Endothelial cell of umbilical vein (primary cell): ENCODE data around the gene COL15A1. TPM values are rescaled to one million over a fixed set of nuclear protein-coding genes. Genes with fewer than 3 reads are reported as not detected.

ENCODE experiments used
- BruUV-seq: library from RNA; stranded (reverse); fragments of 400-500 nt; replicated peaks from 2 replicates; lab custom pipeline; 2021; lab: Mats Ljungman, UMichigan
- CTCF ChIA-PET: fragments of 300-600, 350-600 bp; sonication (Branson Sonifier 250); formaldehyde crosslinking; loops from one replicate; lab custom pipeline; 2021; ENCODE audit warnings: antibody characterized with exemption, inconsistent platforms; lab: Charles Lee
- POLR2A ChIA-PET: fragments of 300-600, 350-600 bp; sonication (Branson Sonifier 250); formaldehyde crosslinking; loops from one replicate; lab custom pipeline; 2021; ENCODE audit warnings: antibody characterized with exemption, inconsistent platforms; lab: Charles Lee
- DNase-seq: peaks from one replicate; pipeline ENCODE4 v3.0.0-alpha.2; 2011; ENCODE audit warnings: low read depth, low spot score
- FAIRE-seq: peaks from 2 replicates; lab custom pipeline; 2011; peaks lifted over from hg19 to GRCh38; lab: Jason Lieb, UNC
- H2AFZ ChIP-seq: 2 replicates; pipeline ENCODE4 v1.6.0; 2012; ENCODE audit warnings: low read depth, low read length, control low read depth, inconsistent platforms
- H3K27ac ChIP-seq: 2 replicates; pipeline ENCODE4 v1.5.1; 2011; ENCODE audit warnings: low read depth, mild to moderate bottlenecking, control low read depth, low read length, moderate library complexity; ENCODE audit not compliant: insufficient read depth
- H3K27me3 ChIP-seq, 2 experiments: 2 replicates each; pipeline versions ENCODE4 v1.6.0 to v1.6.1; 2011; ENCODE audit warnings: low read length in 2 of 2, mixed read lengths in 1 of 2; ENCODE audit not compliant: control insufficient read depth in 2 of 2, insufficient read depth in 2 of 2
- H3K36me3 ChIP-seq, 2 experiments: 2 replicates in 1 of 2; 3 replicates in 1 of 2; pipeline ENCODE4 v1.5.1; 2011; ENCODE audit warnings: low read length in 2 of 2, mild to moderate bottlenecking in 1 of 2, moderate library complexity in 1 of 2; ENCODE audit not compliant: control insufficient read depth in 2 of 2, insufficient read depth in 2 of 2; ENCODE audit errors: extremely low read depth in 1 of 2
- H3K4me1 ChIP-seq: 3 replicates; pipeline ENCODE4 v1.5.1; 2011; ENCODE audit warnings: mild to moderate bottlenecking, low read length; ENCODE audit not compliant: control insufficient read depth, insufficient read depth; ENCODE audit errors: extremely low read depth
- H3K4me2 ChIP-seq: 2 replicates; pipeline ENCODE4 v1.6.1; 2011; ENCODE audit warnings: low read length, control low read depth, mixed read lengths; ENCODE audit not compliant: insufficient read depth
- H3K4me3 ChIP-seq, 3 experiments: fragments of 200-600 bp in 1 of 3; sonication (generic), shearing (Covaris generic) in 1 of 3; replicated peaks in 1 of 3; 2 replicates each; pipeline ENCODE4 v1.5.1; 2011 to 2016; ENCODE audit warnings: control low read depth in 3 of 3, low read length in 3 of 3, mild to moderate bottlenecking in 2 of 3, inconsistent platforms in 1 of 3, low read depth in 1 of 3, moderate library complexity in 1 of 3; ENCODE audit not compliant: insufficient read depth in 1 of 3
- H3K79me2 ChIP-seq: 2 replicates; pipeline ENCODE4 v1.6.0; 2012; ENCODE audit warnings: low read length, inconsistent platforms; ENCODE audit not compliant: control insufficient read depth, insufficient read depth
- H3K9ac ChIP-seq: replicated peaks from 2 replicates; pipeline ENCODE3; 2011; ENCODE audit warnings: low read length, control low read depth; ENCODE audit not compliant: insufficient read depth; ENCODE audit errors: extremely low read depth
- H3K9me1 ChIP-seq: replicated peaks from 3 replicates; pipeline ENCODE4 v1.6.0; 2011; ENCODE audit warnings: mild to moderate bottlenecking, low read length; ENCODE audit not compliant: control insufficient read depth, insufficient read depth; ENCODE audit errors: extremely low read depth
- H3K9me3 ChIP-seq: replicated peaks from 2 replicates; pipeline ENCODE4 v1.5.1; 2012; ENCODE audit warnings: low read length, inconsistent platforms; ENCODE audit not compliant: control insufficient read depth, insufficient read depth
- H4K20me1 ChIP-seq: replicated peaks from 2 replicates; pipeline ENCODE3; 2011; ENCODE audit warnings: mild to moderate bottlenecking, low read length; ENCODE audit not compliant: control insufficient read depth, insufficient read depth; ENCODE audit errors: extremely low read depth
- EZH2 ChIP-seq: IDR thresholded peaks from 2 replicates; pipeline ENCODE4 v1.6.1; 2012; ENCODE audit warnings: borderline replicate concordance, low read depth, mild to moderate bottlenecking, moderate library complexity, low read length, inconsistent platforms; ENCODE audit not compliant: severe bottlenecking
- FOS ChIP-seq: IDR thresholded peaks from 2 replicates; pipeline ENCODE4 v1.6.1; 2011; ENCODE audit warnings: mild to moderate bottlenecking, low read length, moderate library complexity, borderline replicate concordance; ENCODE audit not compliant: insufficient read depth
- GATA2 ChIP-seq: IDR thresholded peaks from 2 replicates; pipeline ENCODE4 v1.7.0; 2011; ENCODE audit warnings: low read depth, mild to moderate bottlenecking, moderate library complexity, mixed read lengths, low read length; ENCODE audit not compliant: insufficient read length, insufficient read depth
- JUN ChIP-seq: IDR thresholded peaks from 2 replicates; pipeline ENCODE4 v1.6.1; 2011; ENCODE audit warnings: borderline replicate concordance, low read depth; ENCODE audit not compliant: insufficient read length, insufficient read depth
- MAX ChIP-seq: IDR thresholded peaks from 2 replicates; pipeline ENCODE4 v1.6.1; 2011; ENCODE audit not compliant: insufficient read depth, insufficient read length
- MYC ChIP-seq: IDR thresholded peaks from one replicate; pipeline ENCODE4 v1.6.1; 2011; ENCODE audit warnings: mild to moderate bottlenecking, low read depth, low read length
- POLR2A ChIP-seq: IDR thresholded peaks from 2 replicates; pipeline ENCODE4 v1.6.1; 2012; ENCODE audit warnings: low read depth, mild to moderate bottlenecking, control low read depth, low read length
- POLR2AphosphoS5 ChIP-seq: IDR thresholded peaks from 2 replicates; pipeline ENCODE4 v1.6.1; 2012; ENCODE audit warnings: low read depth, mild to moderate bottlenecking, control low read depth, low read length, moderate library complexity; ENCODE audit not compliant: insufficient read depth
- dilution Hi-C: fragments of 300-500 bp; cut with MboI; formaldehyde crosslinking; loops from one replicate; pipeline ENCODE4 v1.15.0; 2019; ENCODE audit warnings: low sequenced_read_pairs; ENCODE audit not compliant: extremely low pct_ligation_motif_present
- intact Hi-C: fragments of 100-400 bp; cut with micrococcal nuclease; formaldehyde crosslinking; loops from one replicate; pipeline ENCODE4 v1.10.0; 2022
- polyA plus RNA-seq, 4 experiments: library from polyadenylated mRNA; depleted of rRNA in 3 of 4; stranded (reverse) in 3 of 4; unstranded in 1 of 4; fragments of >200 nt; gene quantifications; 2 replicates each; pipeline versions ENCODE4 v1.2.1 to v1.2.3, GENCODE V29; 2011 to 2012; ENCODE audit warnings: missing spikeins in 1 of 4
- total RNA-seq: library from RNA; stranded (reverse); gene quantifications from 2 replicates; pipeline ENCODE4 v1.2.3, GENCODE V29; 2021
- TF ChIP-seq, protein P1 (sequence below), 2 donors: IDR thresholded peaks; 1 replicate in 1 of 2; 2 replicates in 1 of 2; pipeline ENCODE4 v1.5.1; 2011; ENCODE audit warnings: low read length in 2 of 2, mild to moderate bottlenecking in 2 of 2, moderate library complexity in 2 of 2, control low read depth in 1 of 2, inconsistent platforms in 1 of 2, low read depth in 1 of 2; ENCODE audit not compliant: insufficient read depth in 1 of 2; ENCODE audit errors: extremely low read depth in 1 of 2

The COL15A1 gene
- total and polyA plus RNA-seq, 2 donors (not counting 3 experiments of a cell fraction or from before 2014, with no cell fraction given) = not detected

GRCh38 chr9:98975838-98976237 is 32.1 kb downstream of the COL15A1 start:
- intact Hi-C loops (loop anchor here (1.0 kb wide), 3 partner anchors 23 to 164 kb away; no protein-coding TSS in a partner anchor), dilution Hi-C loops (no loop called here)
- H3K4me1 ChIP-seq = no peaks in the 10 kb centered on the region
- H4K20me1 ChIP-seq = no peaks in the 10 kb centered on the region
- TF ChIP-seq GATA2 (no peak), JUN (no peak), MAX (no peak), POLR2A (no peak), FOS (no peak), EZH2 (no peak), POLR2AphosphoS5 (no peak), MYC (no peak)
- TF ChIP-seq, protein P1, sequence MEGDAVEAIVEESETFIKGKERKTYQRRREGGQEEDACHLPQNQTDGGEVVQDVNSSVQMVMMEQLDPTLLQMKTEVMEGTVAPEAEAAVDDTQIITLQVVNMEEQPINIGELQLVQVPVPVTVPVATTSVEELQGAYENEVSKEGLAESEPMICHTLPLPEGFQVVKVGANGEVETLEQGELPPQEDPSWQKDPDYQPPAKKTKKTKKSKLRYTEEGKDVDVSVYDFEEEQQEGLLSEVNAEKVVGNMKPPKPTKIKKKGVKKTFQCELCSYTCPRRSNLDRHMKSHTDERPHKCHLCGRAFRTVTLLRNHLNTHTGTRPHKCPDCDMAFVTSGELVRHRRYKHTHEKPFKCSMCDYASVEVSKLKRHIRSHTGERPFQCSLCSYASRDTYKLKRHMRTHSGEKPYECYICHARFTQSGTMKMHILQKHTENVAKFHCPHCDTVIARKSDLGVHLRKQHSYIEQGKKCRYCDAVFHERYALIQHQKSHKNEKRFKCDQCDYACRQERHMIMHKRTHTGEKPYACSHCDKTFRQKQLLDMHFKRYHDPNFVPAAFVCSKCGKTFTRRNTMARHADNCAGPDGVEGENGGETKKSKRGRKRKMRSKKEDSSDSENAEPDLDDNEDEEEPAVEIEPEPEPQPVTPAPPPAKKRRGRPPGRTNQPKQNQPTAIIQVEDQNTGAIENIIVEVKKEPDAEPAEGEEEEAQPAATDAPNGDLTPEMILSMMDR (IDR thresholded peaks at IDR 0.05; ENCODE audit: extremely low read depth in 1 of 2, insufficient read depth in 1 of 2, low read depth in 1 of 2, low read length in 2 of 2) = no peak
- no peaks in the 10 kb centered on the region for H3K9me1 ChIP-seq
- no peaks in the 10 kb centered on the region for H3K36me3 ChIP-seq
- H3K27ac ChIP-seq = no peak overlapping the region
- no peak overlapping the region for H3K4me3 ChIP-seq
- ChIA-PET POLR2A (no interaction called here), CTCF (interaction anchor here (1.0 to 1.9 kb wide), 8 partner anchors 11 to 1349 kb away, joined by 3 to 11 read pairs (median 5); no protein-coding TSS in a partner anchor)
- no peaks in the 10 kb centered on the region for H3K9me3 ChIP-seq
- DNase-seq (no peak), FAIRE-seq (no peak)
- H3K27me3 ChIP-seq = peaks cover 0 to 3% of the 10 kb centered on the region in 2 experiments
- BruUV-seq = no TSS peak
- no peak overlapping the region for H2AFZ ChIP-seq
- H3K4me2 ChIP-seq = no peak overlapping the region
- H3K79me2 ChIP-seq = no peaks in the 10 kb centered on the region
- no peak overlapping the region for H3K9ac ChIP-seq
